GM21825 (cell line): ENCODE measurements around the gene TRIM8.

Source experiments
- ATAC-seq: cut with Tn5 transposase; IDR thresholded peaks from one replicate; pipeline ENCODE4 v1.9.1; 2021; ENCODE audit warnings: mild to moderate bottlenecking, moderate library complexity; ENCODE audit not compliant: unreplicated experiment

Gene TRIM8

GRCh38 chr10:102668326-102669107 lies 24.2 kb downstream of the TRIM8 start:
- no peak for ATAC-seq

- no peak for ATAC-seq
Measured at GRCh38 chr10:102669206-102670064, 25.2 kb downstream of the TRIM8 start.

DNA sequence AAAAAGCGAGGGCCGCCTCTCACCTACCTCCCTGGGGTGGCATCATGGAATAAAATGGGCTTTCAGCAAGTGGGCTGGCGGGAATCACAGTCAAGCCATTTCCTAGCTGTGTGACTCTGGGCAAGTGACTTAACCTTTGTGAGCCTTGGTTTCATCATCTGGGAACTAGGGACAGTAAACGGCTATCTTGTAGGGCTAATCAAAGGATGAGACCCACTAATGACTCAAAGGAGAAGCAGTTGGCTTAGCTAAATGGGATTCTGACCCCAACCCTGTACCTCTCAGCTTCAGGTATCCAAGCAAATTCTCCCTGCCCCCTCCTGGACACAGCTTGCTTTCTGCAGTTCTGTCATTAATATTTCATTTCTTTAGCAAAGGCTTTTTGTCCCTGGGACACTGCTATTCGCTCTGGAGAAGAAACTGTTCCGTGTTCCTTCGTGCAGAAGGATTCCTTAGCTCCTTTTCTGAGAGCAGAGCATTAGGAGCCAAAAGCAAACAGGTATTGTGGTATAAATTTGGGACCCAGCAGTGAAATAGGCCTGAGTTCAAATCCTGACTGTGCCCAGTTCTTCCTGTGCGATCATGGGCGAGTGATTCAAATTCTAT lies 25.9 kb downstream of the TRIM8 start:
- no peak for ATAC-seq

GRCh38 chr10:102670871-102671434 lies 26.7 kb downstream of the TRIM8 start:
- no peak for ATAC-seq

GRCh38 chr10:102673236-102673818 lies 29.0 kb downstream of the TRIM8 start:
- no peak for ATAC-seq

DNA sequence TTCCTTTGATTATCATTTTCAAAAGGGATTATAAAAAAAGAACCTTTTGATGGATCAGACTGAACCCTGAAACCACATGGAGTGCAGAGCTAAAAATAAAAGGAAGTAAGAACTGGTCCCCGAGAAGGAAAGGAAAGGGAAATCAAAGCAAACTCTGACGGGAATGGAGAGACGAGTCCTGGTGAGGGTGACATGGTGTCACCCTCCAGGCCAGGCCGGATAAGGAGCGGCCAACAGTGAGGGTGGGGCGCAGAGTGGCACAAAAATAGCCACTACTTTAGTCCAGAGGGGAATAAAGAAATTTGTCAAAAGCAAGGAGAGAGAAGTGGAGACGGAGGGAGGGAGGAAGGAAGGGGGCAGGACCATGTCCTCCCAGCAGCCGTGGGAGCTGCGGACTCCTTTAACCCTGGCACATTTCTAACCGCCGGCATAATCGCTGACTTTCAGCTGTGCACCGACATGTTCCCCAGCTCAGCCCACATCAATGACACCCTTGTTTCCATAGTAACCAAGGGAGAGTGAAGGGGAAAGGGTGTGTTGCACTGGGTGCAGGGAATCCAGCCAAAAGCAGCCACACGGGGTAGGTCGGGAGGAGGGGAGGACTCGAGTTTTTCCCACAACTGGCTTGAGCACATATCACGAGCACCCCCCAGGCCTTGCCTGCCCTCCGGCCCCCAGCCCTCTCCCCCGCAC lies 29.7 kb downstream of the TRIM8 start:
- no peak for ATAC-seq

DNA sequence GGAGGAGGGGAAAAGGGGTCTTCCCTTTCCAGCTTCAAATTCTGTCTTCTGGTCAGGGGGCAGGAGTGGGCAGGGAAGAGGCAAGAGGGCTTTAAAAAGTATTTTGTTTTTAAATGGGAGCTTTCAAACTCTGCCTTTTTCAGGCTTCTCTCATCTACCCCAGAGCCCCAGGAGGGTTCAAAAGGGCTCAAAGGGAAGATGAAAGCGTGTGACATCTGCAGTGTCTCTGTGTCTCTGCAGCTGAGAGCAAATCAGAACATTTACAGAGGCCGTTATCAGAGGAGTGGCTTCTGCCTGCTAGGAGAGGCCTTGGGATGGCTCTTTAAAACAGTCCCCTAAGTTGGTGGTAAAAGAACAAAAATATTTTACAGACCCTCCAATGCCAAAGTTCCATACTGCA lies 30.3 kb downstream of the TRIM8 start:
- ATAC-seq = no peak

GRCh38 chr10:102675011-102675665 lies 30.9 kb downstream of the TRIM8 start:
- ATAC-seq = no peak

- no peak for ATAC-seq
Measured at GRCh38 chr10:102675666-102676533, 31.6 kb downstream of the TRIM8 start.

DNA sequence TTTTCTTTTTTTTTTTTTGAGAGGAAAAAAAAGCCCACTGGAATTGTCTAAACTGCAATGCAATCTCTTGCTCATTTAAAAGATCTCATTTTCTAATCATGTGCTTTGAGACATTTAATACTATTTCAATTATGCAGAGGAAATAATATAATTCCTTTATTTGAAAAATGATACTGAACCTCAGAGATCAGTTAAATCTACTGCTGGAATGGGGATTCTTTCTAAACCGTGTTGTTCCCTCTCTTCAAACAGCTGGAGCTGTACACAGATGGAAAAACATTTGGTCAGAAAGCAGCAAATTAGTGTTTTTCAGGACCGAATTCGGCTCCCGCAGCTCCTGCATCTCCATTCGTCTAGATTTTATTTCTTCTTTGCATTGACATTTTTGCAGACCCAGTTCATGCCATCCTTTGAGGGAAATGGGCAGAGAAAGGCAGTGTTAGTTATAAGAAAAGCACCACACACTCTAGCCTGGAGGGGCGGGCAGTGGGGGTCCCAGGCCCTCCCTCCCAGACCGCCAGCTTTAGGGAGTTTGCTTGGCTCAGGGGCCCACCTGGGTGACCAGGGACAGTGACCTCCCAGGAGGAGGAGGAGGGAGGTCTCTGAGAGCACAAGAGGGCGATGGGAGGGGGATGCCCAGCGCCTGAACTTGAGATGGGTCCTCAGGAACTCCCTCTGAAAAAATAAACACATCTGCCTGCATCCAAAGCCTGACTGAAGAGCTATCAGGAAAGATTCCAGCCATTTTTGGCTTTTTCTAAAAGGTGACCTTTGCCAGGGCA lies 32.4 kb downstream of the TRIM8 start:
- ATAC-seq = no peak

GRCh38 chr10:102677331-102678067 lies 33.2 kb downstream of the TRIM8 start:
- no peak for ATAC-seq

DNA sequence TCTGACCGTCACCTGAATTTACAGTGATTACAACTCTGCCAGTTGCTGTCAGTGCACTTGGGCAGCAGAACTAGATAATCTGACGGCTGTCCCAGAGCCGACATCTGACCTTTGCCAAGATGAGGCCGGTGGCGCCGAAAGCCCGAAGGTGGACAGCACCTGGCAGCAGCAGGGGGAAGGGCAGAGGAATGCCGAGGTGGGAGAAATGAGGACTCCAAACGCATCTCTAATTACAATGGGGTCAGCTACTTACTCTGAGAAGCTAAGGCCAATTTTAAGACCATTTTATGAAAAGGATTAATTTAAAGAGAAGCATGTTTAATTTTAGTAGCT lies 33.8 kb downstream of the TRIM8 start:
- ATAC-seq = no peak

DNA sequence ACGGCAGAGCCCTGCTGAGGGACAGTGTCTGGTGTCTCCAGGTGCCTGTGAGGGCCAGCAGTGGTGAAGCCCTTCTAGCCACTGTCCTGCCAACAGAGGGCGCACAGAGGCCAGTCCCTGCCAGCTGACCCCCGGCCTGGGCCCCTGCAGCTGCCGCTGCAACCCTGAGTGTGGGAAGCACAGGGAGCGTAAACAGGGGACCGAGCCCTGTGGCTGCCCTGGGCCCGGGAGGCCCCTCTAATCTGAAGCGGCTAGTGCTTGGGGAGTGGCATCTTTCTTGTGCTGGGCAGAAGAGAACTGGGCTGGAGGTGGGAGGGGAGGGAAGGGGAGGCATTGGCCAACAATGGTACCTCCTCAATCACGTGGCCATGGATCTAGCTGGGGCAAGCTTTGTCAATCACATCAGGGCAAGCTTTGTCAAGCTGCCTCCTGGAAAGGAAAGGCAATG lies 34.6 kb downstream of the TRIM8 start:
- ATAC-seq = no peak

DNA sequence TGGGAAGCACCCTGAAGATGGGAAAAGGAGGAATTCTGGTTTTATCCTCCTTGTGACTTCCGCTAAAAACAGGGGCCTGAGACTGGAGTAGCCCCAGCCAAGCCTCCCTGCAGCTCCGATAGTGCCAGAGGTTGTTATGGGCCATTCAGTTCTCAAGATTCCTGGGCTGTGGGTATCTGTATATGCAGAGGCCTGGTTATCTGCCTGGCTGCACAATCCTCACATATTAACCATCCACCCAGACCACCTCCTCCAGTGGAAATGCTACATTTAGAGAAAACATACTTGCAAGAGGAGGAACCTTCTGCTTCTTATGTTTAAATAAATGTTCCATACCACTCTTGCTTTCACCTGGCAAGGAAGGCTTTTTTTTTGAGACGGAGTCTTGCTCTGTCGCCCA lies 35.3 kb downstream of the TRIM8 start:
- no peak for ATAC-seq

- no peak for ATAC-seq
Measured at GRCh38 chr10:102681696-102682095, 37.4 kb downstream of the TRIM8 start.

DNA sequence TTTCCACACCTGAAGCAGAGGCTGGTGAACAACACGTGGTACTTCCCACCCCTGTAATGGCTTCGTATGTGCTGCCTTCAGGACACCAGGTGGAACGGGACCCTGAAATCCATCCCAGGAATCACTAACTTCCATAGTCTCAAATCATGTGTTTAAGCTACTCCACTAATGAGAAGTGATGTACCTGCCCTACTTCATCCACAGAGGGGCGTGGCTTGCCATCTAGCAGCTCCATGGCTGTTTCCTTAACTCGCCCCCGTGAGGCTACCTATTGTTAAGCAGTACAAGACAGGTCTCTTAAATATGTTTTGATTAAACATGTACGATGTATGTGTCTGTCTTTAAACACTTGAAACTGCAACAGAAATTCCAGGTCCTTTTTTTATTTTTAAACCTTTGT lies 38.1 kb downstream of the TRIM8 start:
- no peak for ATAC-seq

DNA sequence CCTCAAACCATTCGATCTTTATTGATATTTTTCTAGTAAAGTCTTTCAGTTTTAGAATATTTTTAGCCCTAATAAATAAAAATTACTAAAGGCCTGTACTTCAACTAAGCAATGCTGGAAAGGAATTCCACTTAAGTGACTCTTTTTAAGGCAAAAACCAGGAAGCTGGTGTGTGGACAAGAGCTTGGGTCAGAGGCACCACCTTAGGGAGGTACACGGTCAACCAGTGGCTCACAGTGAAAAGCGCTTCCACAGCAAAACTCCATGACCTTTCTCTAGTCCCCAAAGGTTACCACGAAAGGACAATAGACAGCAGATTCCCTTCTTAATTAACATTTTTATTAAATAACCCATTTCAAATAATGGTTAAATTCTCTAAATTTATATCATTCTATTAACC lies 38.7 kb downstream of the TRIM8 start:
- no peak for ATAC-seq

DNA sequence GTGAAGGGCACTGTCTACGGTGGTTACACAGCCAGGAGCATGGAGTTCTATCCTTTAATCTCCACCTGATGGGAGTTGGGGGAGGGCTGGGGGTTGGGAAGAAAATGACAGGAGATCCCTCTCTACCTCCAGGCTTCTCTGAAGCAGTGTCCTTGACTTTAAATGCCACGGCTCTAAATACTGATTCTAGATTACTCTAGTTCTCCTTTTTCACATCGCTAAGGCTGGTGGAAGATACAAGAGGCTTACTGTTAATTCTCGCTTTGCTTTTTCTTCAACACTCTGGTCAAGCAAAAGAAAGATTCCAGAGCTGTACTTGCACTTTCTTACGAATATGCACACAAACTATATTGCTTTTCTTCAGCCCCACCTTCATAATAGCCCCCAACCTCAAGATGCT lies 39.5 kb downstream of the TRIM8 start:
- no peak for ATAC-seq
